Inferior parietal cortex (tissue), 1 donor: ENCODE data around the gene TM9SF3.
"Not testable (repeated sequence)": the region's sequence is repeated elsewhere in the genome, so short reads cannot be mapped to it uniquely, and the experiment has no call there.

Experiments
- DNase-seq: peaks from one replicate; pipeline ENCODE4 v3.0.0-alpha.2; 2016; ENCODE audit errors: extremely low spot score

TM9SF3 gene

GRCh38 chr10:96598846-96599245, 12.0 kb upstream of the TM9SF3 start:
- DNase-seq = no peak

GRCh38 chr10:96596422-96597407, 9.9 kb upstream of the TM9SF3 start:
- no peak for DNase-seq

- DNase-seq = no peak
These were observed 8.9 kb upstream of the TM9SF3 start for GRCh38 chr10:96595741-96596140.

GRCh38 chr10:96591946-96592345, 5.1 kb upstream of the TM9SF3 start:
- no peak for DNase-seq

GRCh38 chr10:96588616-96589419, 2.0 kb upstream of the TM9SF3 start:
- DNase-seq = no peak

- no peak for DNase-seq
These were observed 1.3 kb upstream of the TM9SF3 start for GRCh38 chr10:96588060-96588554.

GRCh38 chr10:96587264-96588059, 650 bp upstream of the TM9SF3 start:
- peak; percentile 53 for DNase-seq

GRCh38 chr10:96585736-96586418, 935 bp downstream of the TM9SF3 start:
- no peak for DNase-seq

GRCh38 chr10:96584474-96584873, 2.3 kb downstream of the TM9SF3 start:
- DNase-seq = no peak

- no peak for DNase-seq
These were observed 2.8 kb downstream of the TM9SF3 start for GRCh38 chr10:96584035-96584434.

- DNase-seq = no peak
These were observed 7.7 kb downstream of the TM9SF3 start for GRCh38 chr10:96579133-96579532.

GRCh38 chr10:96578633-96579032, 8.2 kb downstream of the TM9SF3 start:
- DNase-seq = no peak

GRCh38 chr10:96578022-96578421, 8.8 kb downstream of the TM9SF3 start:
- no peak for DNase-seq

- no peak for DNase-seq
These were observed 9.7 kb downstream of the TM9SF3 start for GRCh38 chr10:96577069-96577468.

GRCh38 chr10:96576277-96576980, 10.4 kb downstream of the TM9SF3 start:
- no peak for DNase-seq

GRCh38 chr10:96574564-96574963, 12.2 kb downstream of the TM9SF3 start:
- not testable (repeated sequence) for DNase-seq

GRCh38 chr10:96573036-96573435, 13.8 kb downstream of the TM9SF3 start:
- DNase-seq = no peak

GRCh38 chr10:96570983-96571964, 15.5 kb downstream of the TM9SF3 start:
- DNase-seq = no peak

- no peak for DNase-seq
These were observed 16.3 kb downstream of the TM9SF3 start for GRCh38 chr10:96570511-96570910.
